GM12878 (cell line): ENCODE measurements around the gene EPHA8. TPM values are rescaled to one million over a fixed set of nuclear protein-coding genes. Genes with fewer than 3 reads are reported as not detected.

ENCODE experiments used
- ATAC-seq: fragments of 200-7000 bp; cut with Tn5 transposase; 3 replicates; pipeline ENCODE4 v1.9.1; 2020; ENCODE audit warnings: mild to moderate bottlenecking, moderate library complexity
- BruUV-seq: library from RNA; stranded (reverse); fragments of 400-500 nt; replicated peaks from 2 replicates; lab custom pipeline; 2021; lab: Mats Ljungman, UMichigan
- CTCF ChIA-PET: fragments of 300-600 bp; sonication (Branson Sonifier 250); formaldehyde crosslinking; extraction: SDS; loops from one replicate; lab custom pipeline; 2021; ENCODE audit warnings: inconsistent platforms; lab: Yijun Ruan, JAX
- POLR2A ChIA-PET: fragments of 350-600 bp; formaldehyde crosslinking; extraction: SDS; loops from one replicate; lab custom pipeline; 2021; ENCODE audit warnings: inconsistent platforms; lab: Charles Lee
- RAD21 ChIA-PET: fragments of 300-600 bp; sonication (Branson Sonifier 250); formaldehyde crosslinking; loops from one replicate; lab custom pipeline; 2023; ENCODE audit warnings: antibody characterized with exemption; ENCODE audit not compliant: unreplicated experiment; lab: Charles Lee
- SMC1A ChIA-PET: fragments of 300-600 bp; sonication (Branson Sonifier 250); formaldehyde crosslinking; loops from one replicate; lab custom pipeline; 2023; ENCODE audit not compliant: unreplicated experiment, uncharacterized antibody; lab: Charles Lee
- DNase-seq: peaks from one replicate; pipeline ENCODE4 v3.0.0-alpha.2; 2011; ENCODE audit warnings: low read depth, low spot score
- FAIRE-seq: peaks from 3 replicates; lab custom pipeline; 2011; peaks lifted over from hg19 to GRCh38; lab: Jason Lieb, UNC
- H2AFZ ChIP-seq: 2 replicates; pipeline ENCODE4 v1.6.0; 2011; ENCODE audit warnings: low read depth, low read length, control low read depth; ENCODE audit not compliant: control insufficient read depth
- H3K27ac ChIP-seq: 2 replicates; pipeline ENCODE4 v1.5.1; 2011; ENCODE audit warnings: control low read depth; ENCODE audit not compliant: control insufficient read depth, insufficient read depth
- H3K27me3 ChIP-seq, 2 experiments: replicated peaks in 1 of 2; 2 replicates each; pipeline versions ENCODE4 v1.6.0 to v1.6.1; 2011; ENCODE audit warnings: low read length in 1 of 2; ENCODE audit not compliant: control insufficient read depth in 2 of 2, insufficient read depth in 2 of 2
- H3K36me3 ChIP-seq, 2 experiments: 2 replicates each; pipeline ENCODE4 v1.5.1; 2011; ENCODE audit warnings: low read length in 1 of 2; ENCODE audit not compliant: control insufficient read depth in 2 of 2, insufficient read depth in 2 of 2
- H3K4me1 ChIP-seq: 2 replicates; pipeline ENCODE4 v1.6.1; 2011; ENCODE audit warnings: mild to moderate bottlenecking, low read length, moderate library complexity, mixed read lengths; ENCODE audit not compliant: control insufficient read depth, insufficient read depth
- H3K4me2 ChIP-seq: 2 replicates; pipeline ENCODE4 v1.6.0; 2011; ENCODE audit warnings: control low read depth; ENCODE audit not compliant: control insufficient read depth, insufficient read depth
- H3K4me3 ChIP-seq: fragments of 200-600 bp; sonication (generic); 2 replicates; pipeline ENCODE4 v1.5.1; 2016
- H3K79me2 ChIP-seq: 2 replicates; pipeline ENCODE4 v1.6.0; 2011; ENCODE audit warnings: low read length; ENCODE audit not compliant: control insufficient read depth, insufficient read depth
- H3K9ac ChIP-seq: 2 replicates; pipeline ENCODE4 v1.8.0; 2011; ENCODE audit warnings: low read length, control low read depth, mixed read lengths; ENCODE audit not compliant: control insufficient read depth, insufficient read depth
- H3K9me3 ChIP-seq: replicated peaks from 3 replicates; pipeline ENCODE4 v1.5.1; 2011; ENCODE audit warnings: mild to moderate bottlenecking, low read length; ENCODE audit not compliant: control insufficient read depth, insufficient read depth
- H4K20me1 ChIP-seq: 2 replicates; pipeline ENCODE4 v1.6.0; 2011; ENCODE audit not compliant: control insufficient read depth, insufficient read depth
- CTCF ChIP-seq, 3 experiments: IDR thresholded peaks in 2 of 3; conservative IDR thresholded peaks in 1 of 3; 2 replicates each; pipeline ENCODE4 v1.5.1; 2011; ENCODE audit warnings: low read depth in 3 of 3, low read length in 3 of 3, mild to moderate bottlenecking in 3 of 3, control low read depth in 2 of 3, moderate library complexity in 2 of 3, inconsistent platforms in 1 of 3, mixed read lengths in 1 of 3; ENCODE audit not compliant: control insufficient read depth in 2 of 3, insufficient read depth in 1 of 3; ENCODE audit errors: extremely low read depth in 1 of 3
- EP300 ChIP-seq, 2 experiments: fragments of 150-350 bp in 1 of 2; IDR thresholded peaks; 2 replicates each; pipeline ENCODE4 v1.6.1; 2011 to 2012; ENCODE audit warnings: low read depth in 2 of 2, low read length in 2 of 2, borderline replicate concordance in 1 of 2, improper control_type of control experiment in 1 of 2, inconsistent platforms in 1 of 2; ENCODE audit not compliant: control insufficient read depth in 1 of 2
- SIN3A ChIP-seq: IDR thresholded peaks from 2 replicates; pipeline ENCODE4 v1.6.1; 2012; ENCODE audit warnings: low read depth, low read length, improper control_type of control experiment
- SREBF1 ChIP-seq: IDR thresholded peaks from 2 replicates; pipeline ENCODE4 v1.6.1; 2012; ENCODE audit warnings: mild to moderate bottlenecking, low read length
- WGBS: methylation state at CpG from one replicate; pipeline ENCODE4 v1.1.6; 2016; ENCODE audit warnings: low lambda C conversion rate; ENCODE audit not compliant: insufficient replicate concordance, insufficient coverage; ENCODE audit errors: missing lambda C conversion rate; 5-methylcytosine and 5-hydroxymethylcytosine counted together
- in situ Hi-C: fragments of 300-500 bp; cut with MboI; formaldehyde crosslinking; loops from 9 replicates; pipeline ENCODE4 v1.14.3; 2018; ENCODE audit warnings: mixed read lengths
- intact Hi-C: fragments of 100-400 bp; cut with micrococcal nuclease; formaldehyde crosslinking; loops from one replicate; pipeline ENCODE4 v1.14.2; 2022; ENCODE audit not compliant: unreplicated experiment
- polyA plus RNA-seq, 11 experiments: library from polyadenylated mRNA; depleted of rRNA in 4 of 11; unstranded in 6 of 11; stranded (reverse) in 5 of 11; fragments of >200 nt; fragmentation: Nextera tagmentation in 4 of 11; fragmentation: Illumina TruSeq in 1 of 11; extraction: Ambion mirVana in 4 of 11; extraction: Trizol in 1 of 11; gene quantifications; 1 replicate in 1 of 11; 2 replicates in 10 of 11; pipeline versions ENCODE4 v1.2.1 to v1.2.3, GENCODE V29; 2011 to 2016; ENCODE audit warnings: inconsistent platforms in 2 of 11, missing spikeins in 2 of 11, low read depth in 1 of 11
- total RNA-seq, 4 experiments: library from RNA; depleted of rRNA in 3 of 4; stranded (reverse); fragments of >200 nt in 3 of 4; fragmentation: Illumina TruSeq in 1 of 4; extraction: Trizol in 1 of 4; gene quantifications; 2 replicates each; pipeline versions ENCODE4 v1.2.1 to v1.2.3, GENCODE V29; 2013 to 2021

EPHA8 gene
- total and polyA plus RNA-seq, 10 of the 15 experiments (the other 5 are each of a cell fraction or from before 2014, with no cell fraction given), result not detected

DNA sequence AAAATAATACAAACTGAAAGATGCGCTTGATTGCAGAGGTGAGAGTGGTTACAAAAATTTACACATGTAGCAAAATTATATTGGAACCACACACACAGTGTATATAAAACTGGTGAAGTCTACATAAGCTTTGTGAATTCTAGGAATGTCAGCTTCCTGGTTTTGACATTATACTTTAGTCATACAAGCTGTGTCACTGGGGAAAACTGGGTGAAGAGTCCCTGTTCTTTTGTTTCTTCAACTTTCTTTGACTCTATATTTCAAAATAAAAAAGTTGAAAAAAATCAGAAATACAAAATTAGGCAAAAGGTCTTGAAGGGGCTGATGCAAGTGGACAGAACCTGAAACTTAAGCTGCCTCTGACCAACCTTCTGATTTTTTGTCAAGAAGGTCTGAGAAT lies 83.1 kb downstream of the EPHA8 start:
- Histone ChIP-seq H3K9ac (no peak overlapping the region), H3K36me3 (no peaks in the 10 kb centered on the region), H3K27me3 (no peaks in the 10 kb centered on the region; a peak in 2 of 4 replicates), H3K9me3 (no peaks in the 10 kb centered on the region; the same call in 2 of the 3 replicates), H2AFZ (no peak overlapping the region), H3K4me3 (no peak overlapping the region), H3K4me2 (no peak overlapping the region), H3K27ac (no peak overlapping the region), H4K20me1 (no peaks in the 10 kb centered on the region), H3K79me2 (no peaks in the 10 kb centered on the region), H3K4me1 (no peaks in the 10 kb centered on the region)
- FAIRE-seq (no peak), DNase-seq (no peak), ATAC-seq (no peak)
- BruUV-seq, result no TSS peak
- in situ Hi-C loops, result loop anchor here (5.0 kb wide), 2 partner anchors 229 to 514 kb away; no protein-coding TSS in a partner anchor
- ChIA-PET CTCF (interaction anchor here (1.3 to 1.4 kb wide), 2 partner anchors 30 to 226 kb away, joined by 3 to 4 read pairs; no protein-coding TSS in a partner anchor), RAD21 (no interaction called here), SMC1A (no interaction called here), POLR2A (no interaction called here)
- intact Hi-C loops, result no loop called here
- 0% methylated on average over 1 of the region's 1 CpG for WGBS
- TF ChIP-seq CTCF (IDR thresholded peaks at IDR 0.05 in 2 of 3, conservative IDR thresholded peaks at IDR 0.05 in 1 of 3; ENCODE audit: control insufficient read depth in 2 of 3, extremely low read depth in 1 of 3, insufficient read depth in 1 of 3, low read depth in 3 of 3, low read length in 3 of 3) (no peak), EP300 (IDR thresholded peaks at IDR 0.05; ENCODE audit: borderline replicate concordance in 1 of 2, control insufficient read depth in 1 of 2, low read depth in 2 of 2, low read length in 2 of 2) (no peak), SIN3A (no peak), SREBF1 (no peak)
